ENCODE data around the gene MFSD11.
A peak's percentile ranks its signal among the peaks of the same experiment; 100 is the strongest.

The MFSD11 gene

DNA sequence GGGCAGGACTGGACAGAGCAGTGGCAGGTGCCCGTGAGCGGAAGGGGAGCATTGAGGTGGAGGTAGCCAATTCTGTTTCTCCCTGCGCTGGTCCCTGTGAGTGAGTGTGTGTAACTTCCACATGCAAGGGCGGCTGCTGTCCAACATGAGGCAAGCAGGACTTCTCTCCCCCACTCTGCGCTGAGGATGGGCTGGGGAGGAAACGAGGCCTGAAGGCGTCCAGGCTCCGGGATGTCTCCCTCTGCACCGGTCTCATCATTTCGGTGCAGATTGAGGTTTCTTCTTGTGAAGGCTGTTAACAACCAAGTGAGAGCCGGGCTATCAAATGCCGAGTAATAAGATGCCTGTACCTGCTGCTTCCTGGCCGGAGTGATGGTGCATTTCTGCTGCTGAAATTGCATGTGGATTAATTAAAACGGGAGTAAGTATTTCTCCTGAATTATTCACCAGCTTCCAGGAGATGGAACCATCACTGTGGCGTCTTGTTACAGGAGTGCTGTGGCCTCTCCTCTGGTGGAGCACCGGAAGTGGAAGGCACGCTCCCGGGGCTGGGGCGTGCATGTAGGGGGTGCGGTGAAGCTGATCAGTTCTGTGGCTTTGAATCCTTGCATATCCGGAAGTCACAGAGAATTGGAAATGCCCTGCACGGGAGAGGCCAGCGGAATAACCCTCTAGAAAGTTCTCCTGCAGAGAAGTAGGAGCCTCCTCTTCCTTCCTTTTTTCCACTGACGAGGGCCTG is 88.6 kb downstream of the MFSD11 start:
- H3K9me3 Mint-ChIP-seq = no peaks in the 10 kb centered on the region
- H3K27me3 Mint-ChIP-seq = peaks cover 38% of the 10 kb centered on the region
- H3K4me1 Mint-ChIP-seq = peaks cover 18% of the 10 kb centered on the region
- H3K4me3 Mint-ChIP-seq = no peak overlapping the region
- no peaks in the 10 kb centered on the region for H3K36me3 Mint-ChIP-seq
- CTCF ChIA-PET = interaction anchor here (1.0 kb wide), 1 partner anchor 10 kb away, joined by 3 read pairs; no protein-coding TSS in a partner anchor
- no peak overlapping the region for H3K27ac Mint-ChIP-seq
- DNase-seq = peak; percentile 33

DNA sequence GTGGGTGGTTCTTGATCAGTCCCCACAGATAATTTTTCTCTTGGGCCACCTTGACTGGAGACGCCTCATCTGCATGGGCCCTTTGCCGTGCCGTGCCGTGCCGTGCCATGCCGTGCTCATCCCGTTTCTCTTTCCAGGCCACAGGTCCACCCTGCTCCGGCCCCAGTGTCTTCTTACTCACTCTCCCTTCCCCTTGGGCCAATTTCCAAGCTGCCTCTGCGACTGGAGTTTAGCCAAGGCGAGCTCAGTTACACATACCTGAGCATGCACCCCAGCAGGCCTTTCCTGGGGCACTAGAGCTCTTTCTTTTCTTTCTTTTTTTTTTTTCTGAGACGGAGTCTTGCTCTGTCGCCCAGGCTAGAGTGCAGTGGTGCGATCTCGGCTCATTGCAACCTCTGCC is 89.8 kb downstream of the MFSD11 start:
- H3K27me3 Mint-ChIP-seq = peaks cover 34% of the 10 kb centered on the region
- no peaks in the 10 kb centered on the region for H3K36me3 Mint-ChIP-seq
- H3K4me3 Mint-ChIP-seq = no peak overlapping the region
- H3K9me3 Mint-ChIP-seq = no peaks in the 10 kb centered on the region
- DNase-seq = no peak
- no peak overlapping the region for H3K27ac Mint-ChIP-seq
- CTCF ChIA-PET = interaction anchor here (1.0 kb wide), 1 partner anchor 12 kb away, joined by 3 read pairs; no protein-coding TSS in a partner anchor
- H3K4me1 Mint-ChIP-seq = peaks cover 18% of the 10 kb centered on the region

All from activated naive CD4-positive, alpha-beta T cell treated with anti-CD3 and anti-CD28 coated beads, Interleukin-2, amount 10 ng/mL, durations not matched to agents 7 days and 5 days (primary cell).